Loucy (cell line): Measurements from ENCODE around the gene ILF3.

ENCODE experiments used
- H2AFZ ChIP-seq: fragments of 200-600 bp; sonication (generic); 2 replicates; pipeline ENCODE4 v1.6.0; 2016; ENCODE audit warnings: antibody characterized with exemption, mild to moderate bottlenecking, low read length, moderate library complexity
- H3F3A ChIP-seq: fragments of 200-600 bp; 2 replicates; pipeline ENCODE4 v1.6.0; 2016; ENCODE audit warnings: antibody characterized with exemption, low read depth, mild to moderate bottlenecking
- H3K27me3 ChIP-seq: fragments of 200-600 bp; sonication (generic); 2 replicates; pipeline ENCODE4 v1.6.1; 2014; ENCODE audit warnings: low read length, mild to moderate bottlenecking; ENCODE audit not compliant: insufficient read depth, poor library complexity, severe bottlenecking
- H3K36me3 ChIP-seq: fragments of 200-600 bp; sonication (generic); 2 replicates; pipeline ENCODE4 v1.6.1; 2016; ENCODE audit warnings: low read length; ENCODE audit not compliant: insufficient read depth
- H3K4me1 ChIP-seq: fragments of 200-600 bp; sonication (generic); 2 replicates; pipeline ENCODE4 v1.5.1; 2014; ENCODE audit warnings: low read length, mild to moderate bottlenecking; ENCODE audit not compliant: insufficient read depth, poor library complexity, severe bottlenecking
- H3K4me2 ChIP-seq: fragments of 200-600 bp; sonication (generic); 2 replicates; pipeline ENCODE4 v1.6.0; 2014; ENCODE audit warnings: antibody characterized with exemption, low read length, low read depth, mild to moderate bottlenecking; ENCODE audit not compliant: poor library complexity, severe bottlenecking
- H3K4me3 ChIP-seq: fragments of 200-600 bp; sonication (generic); 2 replicates; pipeline ENCODE4 v1.5.1; 2014; ENCODE audit warnings: low read length, mild to moderate bottlenecking, mixed read lengths; ENCODE audit not compliant: poor library complexity, severe bottlenecking
- H3K79me2 ChIP-seq: fragments of 200-600 bp; sonication (generic); 2 replicates; pipeline ENCODE4 v1.6.1; 2014; ENCODE audit warnings: low read length; ENCODE audit not compliant: insufficient read depth
- H3K9ac ChIP-seq: fragments of 200-600 bp; sonication (generic); 2 replicates; pipeline ENCODE4 v1.6.0; 2014; ENCODE audit warnings: mild to moderate bottlenecking, low read depth, low read length, moderate library complexity; ENCODE audit not compliant: poor library complexity, severe bottlenecking
- H3K9me2 ChIP-seq: fragments of 200-600 bp; sonication (generic); replicated peaks from 2 replicates; pipeline ENCODE4 v1.6.1; 2016; ENCODE audit warnings: low read depth, low read length, mixed read lengths
- H3K9me3 ChIP-seq: fragments of 200-600 bp; sonication (generic); 2 replicates; pipeline ENCODE4 v1.6.1; 2014; ENCODE audit warnings: mild to moderate bottlenecking, antibody characterized with exemption, low read length, low read depth; ENCODE audit not compliant: insufficient read depth
- H4K20me1 ChIP-seq: fragments of 200-600 bp; sonication (generic); 2 replicates; pipeline ENCODE4 v1.6.0; 2014; ENCODE audit warnings: antibody characterized with exemption, low read length, mild to moderate bottlenecking; ENCODE audit not compliant: insufficient read depth, poor library complexity, severe bottlenecking
- CTCF ChIP-seq: fragments of 200-600 bp; sonication (generic); conservative IDR thresholded peaks from 2 replicates; pipeline ENCODE4 v1.5.1; 2014; ENCODE audit warnings: mild to moderate bottlenecking, antibody characterized with exemption, low read length
- EZH2phosphoT487 ChIP-seq: fragments of 200-600 bp; IDR thresholded peaks from 2 replicates; pipeline ENCODE4 v1.6.1; 2018; ENCODE audit warnings: antibody characterized with exemption, mild to moderate bottlenecking, moderate library complexity, borderline replicate concordance

Gene ILF3

GRCh38 chr19:10707440-10707839 lies 53.3 kb downstream of the ILF3 start:
- Histone ChIP-seq H3K9ac (no peak overlapping the region), H2AFZ (no peak overlapping the region), H3K36me3 (no peaks in the 10 kb centered on the region), H3K9me3 (no peaks in the 10 kb centered on the region), H3K4me1 (no peaks in the 10 kb centered on the region), H3F3A (no peaks in the 10 kb centered on the region), H3K4me2 (no peak overlapping the region), H4K20me1 (no peaks in the 10 kb centered on the region), H3K27me3 (no peaks in the 10 kb centered on the region), H3K4me3 (no peak overlapping the region), H3K79me2 (no peaks in the 10 kb centered on the region), H3K9me2 (no peaks in the 10 kb centered on the region)
- TF ChIP-seq EZH2phosphoT487 (no peak), CTCF (no peak)

- Histone ChIP-seq H3K9me3 (no peaks in the 10 kb centered on the region), H3K36me3 (no peaks in the 10 kb centered on the region), H3K9me2 (no peaks in the 10 kb centered on the region), H3K4me2 (no peak overlapping the region), H3K9ac (no peak overlapping the region), H3K79me2 (no peaks in the 10 kb centered on the region), H3K27me3 (no peaks in the 10 kb centered on the region), H4K20me1 (no peaks in the 10 kb centered on the region), H2AFZ (no peak overlapping the region), H3K4me1 (no peaks in the 10 kb centered on the region), H3K4me3 (no peak overlapping the region), H3F3A (no peaks in the 10 kb centered on the region)
- no peak for TF ChIP-seq CTCF
- no peak for TF ChIP-seq EZH2phosphoT487
Observed at GRCh38 chr19:10708291-10708690, 54.1 kb downstream of the ILF3 start.

- Histone ChIP-seq H3K4me1 (peaks cover 2% of the 10 kb centered on the region), H3K79me2 (no peaks in the 10 kb centered on the region), H2AFZ (no peak overlapping the region), H3K4me2 (no peak overlapping the region), H3K36me3 (no peaks in the 10 kb centered on the region), H4K20me1 (no peaks in the 10 kb centered on the region), H3F3A (no peaks in the 10 kb centered on the region), H3K9me3 (no peaks in the 10 kb centered on the region), H3K4me3 (no peak overlapping the region), H3K9ac (no peak overlapping the region), H3K9me2 (no peaks in the 10 kb centered on the region), H3K27me3 (no peaks in the 10 kb centered on the region)
- TF ChIP-seq CTCF (no peak), EZH2phosphoT487 (no peak)
Observed at GRCh38 chr19:10712045-10712444, 57.9 kb downstream of the ILF3 start.
